Upper lobe of left lung (tissue), 4 donors: ENCODE results near the gene OLFML1.

Experiments
- CTCF ChIP-seq, 6 experiments: fragments of 450-650 bp in 4 of 6; fragments of 200-600 bp in 2 of 6; sonication (generic) in 2 of 6; IDR thresholded peaks; one replicate each; pipeline ENCODE4 v1.5.1; 2016 to 2019; ENCODE audit warnings: antibody characterized with exemption in 6 of 6
- EP300 ChIP-seq, 4 donors: sonication (generic); formaldehyde crosslinking; IDR thresholded peaks; one replicate each; pipeline ENCODE4 v1.5.1; 2017; ENCODE audit warnings: antibody characterized with exemption in 4 of 4, control low read depth in 2 of 4
- POLR2AphosphoS5 ChIP-seq, 2 donors: sonication (generic); formaldehyde crosslinking; IDR thresholded peaks; one replicate each; pipeline ENCODE4 v1.5.1; 2017; ENCODE audit warnings: antibody characterized with exemption in 2 of 2

- TF ChIP-seq EP300 (IDR thresholded peaks at IDR 0.05) (no peak), POLR2AphosphoS5 (IDR thresholded peaks at IDR 0.05) (no peak), CTCF (IDR thresholded peaks at IDR 0.05) (no peak)
Measured at GRCh38 chr11:7501251-7501650, 15.9 kb downstream of the OLFML1 start.
